Measurements from ENCODE around the gene LPIN1. TPM values are rescaled to one million over a fixed set of nuclear protein-coding genes. Genes with fewer than 3 reads are reported as not detected.

LPIN1 gene
- total RNA-seq, 2 experiments from 2014 or later = 54.0 to 57.8 TPM

DNA sequence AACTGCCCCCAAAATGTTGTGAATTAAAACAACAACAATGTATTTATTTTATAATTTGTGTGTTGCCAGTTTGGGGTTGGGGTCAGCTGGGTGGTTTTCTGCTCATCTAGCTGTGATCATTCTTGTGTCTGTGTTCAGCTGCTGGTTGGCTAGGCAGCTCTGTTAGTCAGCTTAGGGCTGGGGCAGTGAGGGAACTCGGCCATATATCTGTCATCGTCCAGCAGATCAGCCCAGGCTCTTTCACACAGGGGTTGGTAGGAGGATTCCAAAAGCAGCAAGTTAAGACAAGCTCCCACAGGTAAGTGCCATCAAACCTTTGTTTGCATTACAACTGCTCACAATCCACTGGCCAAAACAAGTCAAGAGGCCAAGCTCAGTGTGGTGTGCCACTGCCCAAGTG, 121.5 kb downstream of the LPIN1 start:
- DNase-seq = no peak
- Mint-ChIP-seq H3K27ac (no peak overlapping the region), H3K9me3 (no peaks in the 10 kb centered on the region), H3K36me3 (ENCODE audit: low read depth) (no peaks in the 10 kb centered on the region), H3K4me1 (peaks cover 14% of the 10 kb centered on the region), H3K4me3 (no peak overlapping the region), H3K27me3 (peaks cover 11% of the 10 kb centered on the region)
- POLR2A ChIA-PET = no interaction called here
- CTCF ChIA-PET = no interaction called here

DNA sequence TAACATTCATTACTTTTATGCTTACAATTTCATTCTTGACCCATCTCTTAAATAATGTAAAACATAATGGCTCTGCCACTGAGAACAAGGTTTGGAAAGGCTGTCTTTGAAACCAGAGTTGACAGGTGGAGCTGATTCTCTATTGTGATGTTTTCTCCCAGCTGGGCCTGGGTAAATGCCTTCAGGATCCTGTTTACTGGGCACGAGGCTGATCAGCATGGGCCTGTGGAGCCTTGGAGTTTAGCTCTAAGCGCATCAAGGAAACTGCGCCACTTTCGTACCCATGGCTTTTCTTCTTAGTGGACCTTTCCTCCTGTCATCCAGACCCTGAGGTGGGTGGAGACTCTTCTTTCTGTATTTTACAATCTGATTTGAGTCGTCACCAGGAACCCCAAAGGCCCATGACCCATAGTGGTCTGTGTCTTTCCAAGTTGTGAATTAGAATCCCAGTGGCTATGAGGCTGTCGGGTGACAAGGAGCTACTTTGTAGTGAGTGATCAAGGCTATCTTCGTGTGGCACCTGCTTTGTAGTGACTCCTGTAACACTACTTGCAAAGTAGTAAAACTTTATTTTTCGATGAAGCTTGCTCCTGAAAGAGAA, 123.1 kb downstream of the LPIN1 start:
- H3K27me3 Mint-ChIP-seq = peaks cover 8% of the 10 kb centered on the region
- no peak for DNase-seq
- H3K27ac Mint-ChIP-seq = no peak overlapping the region
- POLR2A ChIA-PET = no interaction called here
- H3K4me3 Mint-ChIP-seq = no peak overlapping the region
- peaks cover under 1% of the 10 kb centered on the region for H3K4me1 Mint-ChIP-seq
- H3K36me3 Mint-ChIP-seq (ENCODE audit: low read depth) = no peaks in the 10 kb centered on the region
- H3K9me3 Mint-ChIP-seq = no peaks in the 10 kb centered on the region
- CTCF ChIA-PET = no interaction called here

- Mint-ChIP-seq H3K4me3 (no peak overlapping the region), H3K36me3 (ENCODE audit: low read depth) (no peaks in the 10 kb centered on the region), H3K27ac (no peak overlapping the region), H3K4me1 (no peaks in the 10 kb centered on the region), H3K27me3 (peaks cover 7% of the 10 kb centered on the region), H3K9me3 (no peaks in the 10 kb centered on the region)
- DNase-seq = no peak
- ChIA-PET POLR2A (no interaction called here), CTCF (no interaction called here)
Observed at GRCh38 chr2:11870064-11870463, 123.6 kb downstream of the LPIN1 start.

DNA sequence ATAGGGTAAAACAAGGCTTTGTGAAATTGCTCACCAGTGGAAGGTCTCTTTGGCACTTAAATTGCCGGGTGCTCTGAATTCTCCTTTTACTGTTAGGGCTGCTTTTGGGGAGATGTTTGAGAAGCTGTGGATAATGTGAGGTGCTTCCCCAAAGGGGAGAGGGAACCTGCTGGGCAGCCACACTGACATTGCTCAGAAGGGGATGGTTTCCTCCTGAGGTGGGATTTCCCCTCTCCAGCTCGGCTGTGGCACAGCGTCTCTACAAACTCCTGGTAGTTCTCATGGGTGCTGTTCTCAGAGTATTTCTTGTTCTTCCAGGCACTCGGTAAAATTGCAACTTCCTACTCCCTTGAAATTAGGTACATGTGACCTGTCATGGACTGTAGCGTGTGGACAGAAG, 124.2 kb downstream of the LPIN1 start:
- ChIA-PET POLR2A (no interaction called here), CTCF (no interaction called here)
- Mint-ChIP-seq H3K27ac (no peak overlapping the region), H3K4me1 (no peaks in the 10 kb centered on the region), H3K9me3 (no peaks in the 10 kb centered on the region), H3K4me3 (no peak overlapping the region), H3K36me3 (ENCODE audit: low read depth) (no peaks in the 10 kb centered on the region), H3K27me3 (peaks cover 7% of the 10 kb centered on the region)
- no peak for DNase-seq

DNA sequence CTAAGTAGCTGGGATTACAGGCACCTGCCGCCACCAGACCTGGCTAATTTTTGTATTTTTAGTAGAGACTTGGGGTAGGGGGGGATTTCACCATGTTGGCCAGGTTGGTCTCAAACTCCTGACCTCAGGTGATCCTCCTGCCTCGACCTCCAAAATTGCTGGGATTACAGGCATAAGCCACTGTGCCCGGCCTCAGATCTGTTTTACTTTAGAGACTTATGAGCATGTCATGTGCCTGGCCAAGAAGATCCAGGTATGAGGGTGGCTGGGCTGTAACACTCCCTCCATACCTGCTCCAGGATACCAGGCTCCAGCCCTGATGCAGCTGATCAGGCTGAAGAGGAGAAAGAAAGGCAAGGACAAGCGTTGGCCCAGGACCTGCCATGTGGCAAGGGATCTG, 125.0 kb downstream of the LPIN1 start:
- no peaks in the 10 kb centered on the region for H3K9me3 Mint-ChIP-seq
- peaks cover 7% of the 10 kb centered on the region for H3K27me3 Mint-ChIP-seq
- H3K4me1 Mint-ChIP-seq = no peaks in the 10 kb centered on the region
- DNase-seq = no peak
- CTCF ChIA-PET = no interaction called here
- no peak overlapping the region for H3K4me3 Mint-ChIP-seq
- H3K27ac Mint-ChIP-seq = no peak overlapping the region
- POLR2A ChIA-PET = no interaction called here
- H3K36me3 Mint-ChIP-seq (ENCODE audit: low read depth) = no peaks in the 10 kb centered on the region

DNA sequence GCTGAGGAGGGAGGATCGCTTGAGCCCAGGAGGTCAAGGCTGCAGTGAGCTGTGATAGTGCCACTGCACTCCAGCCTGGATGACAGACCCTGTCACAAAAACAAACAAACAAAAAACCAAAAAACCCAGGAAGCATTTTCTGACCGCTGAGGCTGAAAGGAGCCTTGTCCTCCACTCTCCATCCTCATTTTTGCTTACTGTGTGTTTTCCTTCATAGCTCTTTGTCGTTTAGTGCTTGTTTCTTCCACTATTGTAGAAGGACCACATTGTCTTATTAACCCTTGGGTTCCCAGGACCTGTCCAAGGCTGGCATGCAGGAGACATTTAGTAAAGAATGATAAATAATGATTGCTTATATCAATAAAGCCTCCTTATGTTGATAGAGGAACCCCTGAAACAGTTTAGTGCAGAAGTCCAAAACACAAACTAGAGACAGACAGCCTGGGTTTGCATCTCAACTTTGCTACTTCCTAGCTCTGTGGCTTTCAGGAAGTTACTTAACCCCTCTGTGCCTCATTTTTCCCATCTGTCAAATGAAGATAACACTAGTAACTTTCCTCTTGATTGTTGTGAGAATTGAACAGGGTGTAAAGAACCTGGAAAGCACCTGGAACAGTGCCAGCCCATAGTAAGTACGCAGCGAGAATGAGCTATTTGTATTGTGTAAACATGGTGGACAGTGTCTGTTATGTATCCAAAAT, 126.0 kb downstream of the LPIN1 start:
- H3K4me3 Mint-ChIP-seq = no peak overlapping the region
- H3K27me3 Mint-ChIP-seq = peaks cover 7% of the 10 kb centered on the region
- H3K27ac Mint-ChIP-seq = no peak overlapping the region
- no peak for DNase-seq
- H3K36me3 Mint-ChIP-seq (ENCODE audit: low read depth) = no peaks in the 10 kb centered on the region
- CTCF ChIA-PET = interaction anchor here (0.9 to 1.8 kb wide), 2 partner anchors 8 to 1134 kb away, joined by 3 to 5 read pairs; no protein-coding TSS in a partner anchor
- no peaks in the 10 kb centered on the region for H3K4me1 Mint-ChIP-seq
- H3K9me3 Mint-ChIP-seq = no peaks in the 10 kb centered on the region
- POLR2A ChIA-PET = no interaction called here

- H3K27me3 Mint-ChIP-seq = peaks cover 7% of the 10 kb centered on the region
- ChIA-PET CTCF (interaction anchor here (0.6 to 1.8 kb wide), 3 partner anchors 9 to 1133 kb away, joined by 3 to 5 read pairs (median 3); no protein-coding TSS in a partner anchor), POLR2A (no interaction called here)
- no peak for DNase-seq
- H3K27ac Mint-ChIP-seq = no peak overlapping the region
- no peaks in the 10 kb centered on the region for H3K4me1 Mint-ChIP-seq
- no peak overlapping the region for H3K4me3 Mint-ChIP-seq
- H3K36me3 Mint-ChIP-seq (ENCODE audit: low read depth) = no peaks in the 10 kb centered on the region
- no peaks in the 10 kb centered on the region for H3K9me3 Mint-ChIP-seq
Observed at GRCh38 chr2:11872948-11873269, 126.5 kb downstream of the LPIN1 start.

- H3K27me3 Mint-ChIP-seq = peaks cover 7% of the 10 kb centered on the region
- no peak overlapping the region for H3K4me3 Mint-ChIP-seq
- no peaks in the 10 kb centered on the region for H3K9me3 Mint-ChIP-seq
- no peaks in the 10 kb centered on the region for H3K36me3 Mint-ChIP-seq (ENCODE audit: low read depth)
- POLR2A ChIA-PET = no interaction called here
- DNase-seq = no peak
- H3K27ac Mint-ChIP-seq = no peak overlapping the region
- H3K4me1 Mint-ChIP-seq = no peaks in the 10 kb centered on the region
- CTCF ChIA-PET = interaction anchor here (0.6 to 1.8 kb wide), 3 partner anchors 9 to 1133 kb away, joined by 3 to 5 read pairs (median 3); no protein-coding TSS in a partner anchor
Observed at GRCh38 chr2:11873356-11874154, 127.1 kb downstream of the LPIN1 start.

DNA sequence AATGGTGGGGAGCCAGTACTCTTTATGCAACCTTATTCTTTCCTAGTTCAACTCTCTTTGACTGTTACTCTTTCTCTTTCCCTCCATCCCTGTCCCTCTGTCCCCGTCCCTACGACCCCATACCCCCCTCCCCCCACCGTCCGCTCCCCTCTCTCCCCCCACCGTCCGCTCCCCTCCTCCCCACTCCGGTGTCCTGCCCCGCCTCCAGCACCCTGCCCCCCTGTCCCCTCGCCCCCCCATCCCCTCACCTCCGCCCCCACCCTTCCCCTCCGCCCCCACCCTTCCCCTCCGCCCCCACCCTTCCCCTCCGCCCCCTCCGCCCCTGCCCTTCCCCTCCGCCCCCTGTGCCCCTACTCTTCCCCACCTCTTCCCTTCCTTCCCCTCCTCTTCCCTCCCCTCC, 128.4 kb downstream of the LPIN1 start:
- H3K4me3 Mint-ChIP-seq = no peak overlapping the region
- DNase-seq = no peak
- ChIA-PET POLR2A (no interaction called here), CTCF (no interaction called here)
- no peaks in the 10 kb centered on the region for H3K36me3 Mint-ChIP-seq (ENCODE audit: low read depth)
- H3K4me1 Mint-ChIP-seq = no peaks in the 10 kb centered on the region
- H3K27me3 Mint-ChIP-seq = peaks cover 7% of the 10 kb centered on the region
- H3K9me3 Mint-ChIP-seq = no peaks in the 10 kb centered on the region
- H3K27ac Mint-ChIP-seq = no peak overlapping the region

DNA sequence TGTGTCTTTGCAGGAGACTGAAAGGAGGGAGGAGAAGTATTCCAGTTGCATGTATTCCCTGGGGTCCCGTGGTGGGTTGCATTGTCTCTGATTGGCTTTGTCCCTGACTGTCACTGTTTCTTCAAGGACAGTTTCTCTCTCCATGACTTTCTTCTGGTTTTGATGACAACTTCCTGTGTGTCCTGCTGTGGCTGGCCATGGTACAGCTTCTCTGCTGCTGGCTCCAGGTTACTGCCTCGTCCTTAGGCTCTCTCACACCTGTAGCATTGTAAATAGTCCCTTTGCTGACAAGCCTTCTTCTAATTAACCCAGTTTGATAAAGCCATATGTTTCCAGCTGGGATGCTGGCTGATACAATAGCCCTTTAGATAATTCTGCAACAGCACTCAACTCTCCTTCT, 129.0 kb downstream of the LPIN1 start:
- DNase-seq = no peak
- CTCF ChIA-PET = no interaction called here
- H3K36me3 Mint-ChIP-seq (ENCODE audit: low read depth) = no peaks in the 10 kb centered on the region
- H3K4me3 Mint-ChIP-seq = no peak overlapping the region
- POLR2A ChIA-PET = no interaction called here
- no peaks in the 10 kb centered on the region for H3K9me3 Mint-ChIP-seq
- no peak overlapping the region for H3K27ac Mint-ChIP-seq
- H3K4me1 Mint-ChIP-seq = no peaks in the 10 kb centered on the region
- H3K27me3 Mint-ChIP-seq = peaks cover 5% of the 10 kb centered on the region

DNA sequence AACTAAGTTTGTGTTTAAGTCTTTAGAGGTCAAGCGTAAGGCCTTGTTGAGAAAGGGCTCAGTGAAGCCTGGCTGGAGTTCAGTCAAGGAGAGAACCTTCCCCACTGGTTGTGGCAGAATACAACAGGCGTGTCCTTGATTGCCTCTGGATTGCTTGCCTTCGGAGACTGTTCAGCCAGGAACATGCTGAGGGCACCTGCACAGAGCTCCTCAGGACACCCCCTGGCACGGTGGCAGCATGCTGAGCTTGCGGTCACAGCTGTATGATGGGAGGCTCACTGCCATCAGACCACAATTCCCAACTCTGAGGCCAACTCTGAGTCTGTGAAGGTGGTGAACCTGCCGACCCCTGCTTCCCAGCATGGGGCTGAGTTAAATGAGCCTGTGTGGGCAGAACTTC, 130.0 kb downstream of the LPIN1 start:
- H3K4me1 Mint-ChIP-seq = no peaks in the 10 kb centered on the region
- H3K9me3 Mint-ChIP-seq = no peaks in the 10 kb centered on the region
- H3K27me3 Mint-ChIP-seq = peaks cover 5% of the 10 kb centered on the region
- no peak overlapping the region for H3K4me3 Mint-ChIP-seq
- CTCF ChIA-PET = no interaction called here
- POLR2A ChIA-PET = no interaction called here
- H3K36me3 Mint-ChIP-seq (ENCODE audit: low read depth) = no peaks in the 10 kb centered on the region
- no peak overlapping the region for H3K27ac Mint-ChIP-seq
- DNase-seq = no peak

GRCh38 chr2:11876889-11877288, 130.5 kb downstream of the LPIN1 start:
- Mint-ChIP-seq H3K4me1 (no peaks in the 10 kb centered on the region), H3K4me3 (no peak overlapping the region), H3K9me3 (no peaks in the 10 kb centered on the region), H3K27me3 (peaks cover 5% of the 10 kb centered on the region), H3K27ac (no peak overlapping the region), H3K36me3 (ENCODE audit: low read depth) (no peaks in the 10 kb centered on the region)
- ChIA-PET POLR2A (no interaction called here), CTCF (no interaction called here)
- DNase-seq = no peak

Data from activated CD4-positive, alpha-beta memory T cell treated with anti-CD3 and anti-CD28 coated beads, Interleukin-2, amount 10 ng/mL, durations not matched to agents 7 days and 5 days (primary cell).